Hypothalamus (tissue), 51 donors: Measurements from ENCODE around the gene FAIM.
"Not testable (repeated sequence)": the region's sequence is repeated elsewhere in the genome, so short reads cannot be mapped to it uniquely, and the experiment has no call there.

Experiments
- DNase-seq, 51 donors: peaks; one replicate each; lab custom pipeline; 2025; lab: John Stamatoyannopoulos, UW

Gene FAIM

GRCh38 chr3:138675393-138675792 is 66.8 kb downstream of the FAIM start:
- DNase-seq, result no peak

GRCh38 chr3:138678086-138678485 is 69.5 kb downstream of the FAIM start:
- DNase-seq, result no peak

- no peak for DNase-seq
Measured at GRCh38 chr3:138678874-138679392, 70.4 kb downstream of the FAIM start.

- not testable (repeated sequence) for DNase-seq
Measured at GRCh38 chr3:138680974-138681373, 72.4 kb downstream of the FAIM start.

- no peak for DNase-seq
Measured at GRCh38 chr3:138681463-138682220, 73.1 kb downstream of the FAIM start.

GRCh38 chr3:138682648-138683047 is 74.1 kb downstream of the FAIM start:
- DNase-seq, result no peak
